Measurements from ENCODE around the gene MRPS15.

- TF ChIP-seq CTCF (IDR thresholded peaks at IDR 0.05) (no peak), ZFX (IDR thresholded peaks at IDR 0.05; ENCODE audit: borderline replicate concordance) (no peak)
These were observed 33.0 kb upstream of the MRPS15 start for GRCh38 chr1:36497207-36497606.

All from 22Rv1 (cell line).